CD4-positive, alpha-beta T cell treated with Interleukin-6 for 4 hours (primary cell): ENCODE measurements around the gene CRMP1.

Experiments
- DNase-seq: peaks from one replicate; pipeline ENCODE4 v3.0.0-alpha.2; 2020; ENCODE audit warnings: mixed read lengths

The CRMP1 gene

GRCh38 chr4:5893004-5893580 is at the start of gene CRMP1:
Gene CRMP1 (minus strand): TSS chr4:5893086. CDS start chr4:5892969, 117 bp downstream.
- DNase-seq: no peak

DNA sequence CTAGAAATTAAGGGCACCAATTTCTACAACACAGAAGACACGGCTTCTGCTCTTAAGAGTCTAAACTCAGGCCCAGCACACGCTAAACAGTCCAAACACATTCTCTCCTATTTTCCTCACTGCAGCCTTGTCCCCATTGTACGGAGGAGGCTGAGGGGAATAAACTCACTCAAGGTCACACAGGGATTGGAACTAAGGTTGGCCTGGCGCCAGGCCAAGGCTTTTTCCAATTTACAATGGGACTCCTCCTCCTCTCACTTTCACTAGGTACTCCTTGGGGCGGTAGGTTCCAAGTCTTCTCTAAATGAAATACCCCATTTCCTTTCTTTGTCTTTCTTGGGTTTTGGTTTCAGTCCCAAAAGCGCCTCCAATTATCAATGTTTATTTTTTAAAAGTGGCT is 48.7 kb upstream of the CRMP1 start:
- no peak for DNase-seq

GRCh38 chr4:5940470-5941203 is 47.8 kb upstream of the CRMP1 start:
- DNase-seq: no peak

- DNase-seq: no peak
Measured at GRCh38 chr4:5933996-5934831, 41.3 kb upstream of the CRMP1 start.

DNA sequence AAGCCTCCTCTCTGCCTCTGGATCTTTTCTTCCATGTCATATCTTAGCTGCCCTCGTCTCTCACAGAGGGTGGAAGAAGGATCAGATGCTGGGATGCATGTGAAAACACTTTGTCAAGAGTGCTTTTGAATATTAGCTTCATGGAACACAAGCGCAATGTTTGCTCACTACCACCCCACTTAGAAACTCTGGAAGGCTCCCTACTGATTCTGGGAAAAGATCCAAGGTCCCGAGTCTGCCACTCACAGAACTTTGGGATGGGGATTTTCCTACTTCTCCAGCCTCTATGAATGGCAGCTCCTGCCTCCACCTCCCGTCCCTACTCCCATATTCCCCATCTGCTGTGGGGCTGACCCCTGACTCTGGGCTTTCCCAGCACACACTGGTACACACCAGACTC is 40.2 kb upstream of the CRMP1 start:
- DNase-seq: no peak

DNA sequence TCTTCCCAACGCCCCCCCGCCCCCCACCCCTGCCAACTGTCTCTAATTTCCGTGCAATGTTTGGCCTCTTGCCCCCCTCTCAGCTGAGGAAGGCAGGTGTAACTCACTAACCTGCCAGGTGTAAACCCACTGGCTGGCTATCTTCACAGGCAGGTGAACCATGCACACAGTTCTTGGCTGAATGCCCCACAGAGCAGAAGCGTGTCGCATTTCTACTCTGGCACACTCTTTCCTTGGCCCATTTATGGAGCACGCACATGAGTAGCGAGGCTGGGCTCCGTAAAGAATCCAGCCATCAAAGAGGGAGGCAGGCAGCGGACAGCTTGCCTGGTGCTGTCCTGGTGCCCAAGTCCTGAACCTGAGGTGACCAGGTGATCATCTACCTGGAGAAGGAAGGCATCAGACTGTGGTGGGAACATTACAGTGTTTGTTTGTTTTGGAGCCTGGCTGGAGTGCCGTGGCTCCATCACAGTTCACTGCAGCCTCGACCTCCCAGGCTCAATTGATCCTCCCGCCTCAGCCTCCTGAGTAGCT is 39.2 kb upstream of the CRMP1 start:
- DNase-seq: no peak

- DNase-seq: no peak
Measured at GRCh38 chr4:5931526-5931925, 38.6 kb upstream of the CRMP1 start.

DNA sequence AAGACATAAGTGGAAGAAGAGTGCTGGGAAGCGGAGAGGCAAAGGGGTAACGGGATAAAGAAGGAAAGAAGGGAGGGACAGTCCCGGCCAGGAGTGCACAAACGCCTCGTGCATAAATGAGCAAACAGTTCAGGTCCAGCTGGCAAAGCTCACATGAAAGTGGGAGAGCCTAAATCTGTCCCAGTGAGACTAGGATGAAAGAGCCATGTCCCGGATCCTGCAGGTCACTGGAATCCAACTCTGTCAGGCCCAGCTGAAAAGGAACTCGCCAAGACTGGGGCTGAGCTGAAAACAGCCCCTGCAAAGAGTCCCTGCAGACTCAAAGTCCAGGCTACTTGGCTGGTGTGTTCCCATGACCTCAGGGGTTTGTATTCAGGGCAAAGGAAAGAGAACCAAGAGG is 38.0 kb upstream of the CRMP1 start:
- DNase-seq: no peak

GRCh38 chr4:5930456-5930855 is 37.6 kb upstream of the CRMP1 start:
- DNase-seq: no peak

- no peak for DNase-seq
Measured at GRCh38 chr4:5928844-5929420, 36.0 kb upstream of the CRMP1 start.

GRCh38 chr4:5928274-5928673 is 35.4 kb upstream of the CRMP1 start:
- no peak for DNase-seq

DNA sequence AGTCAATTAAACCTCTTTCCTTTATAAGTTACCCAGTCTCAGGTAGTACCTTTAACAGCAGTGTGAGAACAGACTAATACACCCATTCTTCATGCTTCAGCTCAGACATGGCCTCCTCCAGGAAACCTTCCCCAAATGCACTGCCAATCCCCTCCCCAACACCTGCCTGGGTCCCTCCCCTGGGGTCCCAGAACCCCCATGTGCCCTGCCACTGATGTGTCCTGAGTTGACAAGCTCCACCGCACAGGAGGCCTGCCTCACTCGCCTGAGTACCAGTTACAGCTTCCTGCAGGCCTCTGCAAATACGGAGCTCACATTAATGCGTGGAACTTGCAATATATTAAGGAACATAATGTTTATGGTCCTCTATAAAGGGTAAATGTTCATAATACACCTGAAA is 34.9 kb upstream of the CRMP1 start:
- DNase-seq: no peak

DNA sequence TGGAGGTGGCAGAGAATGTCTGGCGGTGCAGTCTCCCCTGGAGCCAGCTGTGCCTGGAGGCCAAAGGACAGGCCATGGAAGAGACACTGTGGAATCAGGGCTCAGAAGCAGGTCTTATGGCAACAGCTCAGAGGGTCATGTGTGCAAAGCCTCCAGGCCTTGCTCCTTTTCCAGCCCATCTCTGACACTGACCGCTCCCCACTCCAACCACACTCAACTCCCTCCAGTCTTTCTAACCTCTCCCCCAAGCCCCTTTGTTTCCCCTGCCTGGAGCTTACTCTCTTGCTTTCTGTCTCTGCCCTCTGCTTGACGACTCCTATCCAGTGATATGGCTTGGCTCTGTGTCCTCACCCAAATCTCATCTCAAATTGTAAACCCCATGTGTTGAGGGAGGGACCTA is 34.2 kb upstream of the CRMP1 start:
- no peak for DNase-seq

DNA sequence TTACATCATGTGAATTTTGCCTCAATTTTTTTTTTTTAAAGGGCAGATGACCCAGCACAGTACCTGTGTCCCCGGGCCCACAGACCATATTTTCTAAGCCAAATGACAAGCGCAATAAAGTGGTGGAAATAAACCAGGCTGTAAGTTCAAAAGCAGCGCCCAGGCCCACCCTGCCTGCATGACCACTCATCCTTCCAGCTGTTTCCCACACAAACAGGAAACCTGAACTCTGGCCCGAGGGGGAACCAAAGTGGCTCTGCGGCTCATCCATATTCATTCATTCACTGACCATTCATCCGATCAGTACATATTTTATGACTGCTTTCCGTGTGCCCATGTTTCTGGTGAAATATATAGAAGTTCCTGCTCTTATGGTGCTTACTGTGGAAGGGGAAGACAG is 33.7 kb upstream of the CRMP1 start:
- no peak for DNase-seq

- DNase-seq: no peak
Measured at GRCh38 chr4:5925419-5926200, 32.7 kb upstream of the CRMP1 start.

GRCh38 chr4:5924461-5925125 is 31.7 kb upstream of the CRMP1 start:
- no peak for DNase-seq

- DNase-seq: no peak
Measured at GRCh38 chr4:5923376-5923775, 30.5 kb upstream of the CRMP1 start.

DNA sequence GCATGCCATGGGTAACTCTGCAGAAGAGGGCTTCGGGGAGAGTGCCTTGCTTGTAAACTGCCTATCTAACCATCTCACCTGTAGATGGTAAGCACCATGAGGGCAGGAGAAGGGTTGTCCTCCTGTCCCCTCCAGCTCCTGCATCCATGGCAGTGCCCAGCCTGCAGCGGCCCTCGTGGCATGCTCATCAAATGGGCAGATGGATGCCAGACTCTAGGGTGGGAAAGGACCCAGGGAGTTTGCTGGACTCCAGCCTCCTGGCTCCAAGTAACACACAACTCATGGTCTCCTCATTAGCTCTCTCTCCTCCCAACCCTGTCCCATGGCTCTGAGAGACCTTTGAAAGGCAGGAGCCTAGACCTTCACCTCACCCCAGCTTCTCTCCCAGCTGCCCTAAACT is 29.7 kb upstream of the CRMP1 start:
- no peak for DNase-seq

- no peak for DNase-seq
Measured at GRCh38 chr4:5921981-5922380, 29.1 kb upstream of the CRMP1 start.

DNA sequence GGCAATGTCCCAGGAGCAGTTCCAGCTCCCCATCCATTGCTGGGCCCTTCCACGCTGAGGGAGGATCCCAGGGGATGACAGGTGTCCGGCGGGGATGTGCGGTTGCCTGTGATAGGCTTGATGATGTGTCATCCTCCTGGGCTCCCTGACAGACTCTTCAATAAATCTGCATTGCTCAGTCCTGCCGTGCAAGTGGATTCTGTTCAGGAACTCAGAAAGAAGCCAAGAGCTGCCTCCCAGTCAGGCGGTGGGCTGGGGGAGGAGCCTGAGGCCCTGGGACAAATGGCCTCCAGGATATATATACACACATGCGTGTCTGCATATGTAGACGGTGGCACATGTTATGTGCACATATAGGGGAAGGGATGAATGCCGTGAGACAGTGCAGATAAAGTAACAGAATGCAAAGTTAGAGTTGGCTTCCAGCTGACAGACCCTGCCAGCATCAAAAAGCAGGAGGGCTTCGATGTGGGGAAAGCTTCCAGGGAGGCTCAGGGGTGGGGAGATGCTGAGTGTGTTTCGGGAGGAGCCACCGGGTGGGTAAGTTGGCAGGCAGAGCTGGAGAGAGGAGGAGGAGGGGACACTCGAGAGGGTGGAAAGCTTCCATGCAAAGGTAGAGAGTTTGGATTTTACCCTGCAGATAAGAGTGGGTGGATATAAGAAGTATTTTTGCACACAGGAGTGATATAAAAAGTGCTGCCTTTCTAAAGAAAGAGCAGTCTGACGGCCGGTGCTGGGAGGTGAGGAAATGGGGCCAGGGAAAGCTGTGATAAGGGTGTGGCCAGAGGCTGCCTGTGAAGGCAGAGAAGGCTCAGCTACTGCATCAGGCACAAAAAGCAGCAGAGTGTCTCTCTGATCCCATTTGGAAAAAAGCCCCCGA is 28.5 kb upstream of the CRMP1 start:
- no peak for DNase-seq

GRCh38 chr4:5919571-5919970 is 26.7 kb upstream of the CRMP1 start:
- no peak for DNase-seq
